ENCODE data around the gene FBXO31.
"Not testable (repeated sequence)": the region's sequence is repeated elsewhere in the genome, so short reads cannot be mapped to it uniquely, and the experiment has no call there.

FBXO31 gene

DNA sequence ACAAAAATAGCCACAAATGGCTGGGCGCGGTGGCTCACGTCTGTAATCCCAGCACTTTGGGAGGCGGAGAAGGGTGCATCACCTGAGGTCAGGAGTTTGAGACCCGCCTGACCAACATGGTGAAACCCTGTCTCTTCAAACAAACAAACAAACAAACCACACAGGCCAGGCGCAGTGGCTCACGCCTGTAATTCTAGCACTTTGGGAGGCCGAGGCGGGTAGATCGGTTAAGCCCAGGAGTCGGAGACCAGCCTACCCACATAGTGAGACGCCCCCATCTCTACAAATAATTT is 1.2 kb upstream of the FBXO31 start:
- DNase-seq = not testable (repeated sequence)

DNA sequence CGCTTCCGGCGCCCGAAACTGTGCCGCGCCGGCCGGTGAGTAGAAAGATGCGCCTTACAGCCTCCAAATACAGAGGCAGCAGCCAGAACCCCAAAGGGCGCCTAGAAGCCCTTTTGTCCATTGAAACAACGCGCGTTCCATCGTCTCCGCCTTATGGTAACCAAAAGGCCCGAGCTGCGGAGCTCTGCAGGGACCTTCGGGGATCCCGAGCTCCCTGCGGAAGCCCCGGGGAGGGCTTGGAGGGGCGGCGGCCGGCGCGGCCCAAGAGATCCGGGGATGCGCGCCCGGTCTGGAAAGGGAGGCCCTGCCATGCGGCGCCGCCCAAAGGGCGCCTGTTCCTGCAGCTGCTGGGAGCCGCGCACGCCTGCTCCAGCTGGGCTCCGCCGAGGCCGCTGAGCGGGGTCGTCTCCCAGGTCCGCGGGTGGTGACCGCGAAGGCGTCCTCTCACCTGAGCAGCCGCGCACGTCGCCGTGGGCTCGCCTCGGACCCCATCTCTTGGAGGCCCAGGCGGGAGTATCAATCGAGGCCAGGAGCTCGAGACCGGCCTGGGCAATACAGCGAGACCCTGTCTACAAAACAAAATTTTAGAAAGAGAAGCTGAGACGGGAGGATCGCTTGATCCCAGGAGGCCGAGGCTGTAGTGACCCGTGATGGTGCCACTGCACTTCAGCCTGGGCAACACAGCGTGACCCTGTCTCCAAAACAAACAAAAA is 742 bp upstream of the FBXO31 start:
- DNase-seq = no peak

GRCh38 chr16:87382023-87382785 is 1.4 kb downstream of the FBXO31 start:
- DNase-seq = no peak

DNA sequence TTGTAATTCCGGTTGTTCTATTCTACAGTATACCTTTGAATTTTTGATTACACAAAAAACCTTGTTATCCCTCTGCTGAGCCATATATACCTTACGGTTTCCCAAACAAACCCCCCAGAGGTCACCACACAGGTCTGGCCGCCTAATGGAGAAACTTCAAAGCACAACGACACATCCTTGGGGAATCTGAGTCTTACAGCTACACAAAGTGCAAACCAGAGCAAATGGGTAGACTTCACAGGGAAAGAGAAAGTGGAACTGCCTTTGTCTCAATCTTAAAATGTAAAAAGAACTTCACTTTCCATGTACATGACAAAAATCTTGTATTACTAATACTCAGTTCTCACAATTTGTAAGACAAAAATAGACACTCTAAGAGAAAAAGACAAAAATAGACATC is 2.7 kb downstream of the FBXO31 start:
- DNase-seq = no peak

GRCh38 chr16:87380403-87380802 is 3.2 kb downstream of the FBXO31 start:
- DNase-seq = no peak

- not testable (repeated sequence) for DNase-seq
These were observed 4.2 kb downstream of the FBXO31 start for GRCh38 chr16:87379312-87379752.

DNA sequence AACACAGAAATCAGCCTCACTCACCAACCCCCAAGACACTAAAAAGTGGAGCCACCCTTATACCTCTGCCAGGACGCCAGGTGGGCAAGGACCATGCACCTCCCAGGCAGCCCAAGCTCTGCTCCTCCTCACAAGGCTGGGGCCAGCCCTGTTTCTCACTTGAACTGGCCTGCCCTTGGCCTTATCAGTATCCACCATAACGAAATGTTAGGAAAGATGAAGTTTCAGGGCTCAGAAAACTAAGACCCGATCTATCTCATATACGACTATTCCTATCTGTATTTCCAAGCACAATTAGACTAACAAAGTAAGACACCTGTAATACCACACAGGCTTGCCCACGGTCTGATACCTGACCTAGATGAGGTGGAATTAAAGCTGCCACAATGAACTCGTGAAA is 6.9 kb downstream of the FBXO31 start:
- DNase-seq = no peak

DNA sequence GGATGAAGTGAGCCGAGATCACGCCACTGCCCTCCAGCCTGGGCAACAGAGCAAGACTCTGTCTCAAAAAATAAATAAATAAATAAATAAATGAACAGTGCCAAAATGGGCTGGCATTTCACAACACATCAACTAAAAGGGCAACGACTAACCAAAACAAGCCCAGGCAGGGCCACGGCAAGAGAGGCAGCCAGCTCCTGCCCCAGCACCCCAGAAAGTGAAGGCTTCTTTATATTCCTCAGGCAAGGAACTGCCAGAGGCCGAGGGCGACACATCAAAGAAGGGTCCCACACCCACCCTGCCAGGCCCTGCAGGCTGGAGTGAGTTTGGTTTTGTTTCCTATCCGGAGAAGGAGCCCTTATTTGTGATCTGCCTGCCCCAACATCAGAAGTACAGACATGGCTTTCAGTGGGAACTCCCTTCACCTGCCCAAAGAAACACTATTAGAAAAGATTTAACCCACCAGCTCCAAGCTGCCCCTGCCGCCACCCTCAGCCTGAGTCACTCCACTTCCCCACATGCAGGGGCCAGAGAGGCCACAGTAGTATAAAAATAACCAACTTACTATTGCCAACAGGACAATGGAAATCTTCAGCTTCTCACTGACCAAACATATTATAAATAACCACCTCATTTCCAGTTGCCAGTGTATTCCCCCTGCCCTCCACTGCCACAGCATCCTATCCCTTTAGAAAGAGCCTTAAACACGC is 8.0 kb downstream of the FBXO31 start:
- DNase-seq = no peak

DNA sequence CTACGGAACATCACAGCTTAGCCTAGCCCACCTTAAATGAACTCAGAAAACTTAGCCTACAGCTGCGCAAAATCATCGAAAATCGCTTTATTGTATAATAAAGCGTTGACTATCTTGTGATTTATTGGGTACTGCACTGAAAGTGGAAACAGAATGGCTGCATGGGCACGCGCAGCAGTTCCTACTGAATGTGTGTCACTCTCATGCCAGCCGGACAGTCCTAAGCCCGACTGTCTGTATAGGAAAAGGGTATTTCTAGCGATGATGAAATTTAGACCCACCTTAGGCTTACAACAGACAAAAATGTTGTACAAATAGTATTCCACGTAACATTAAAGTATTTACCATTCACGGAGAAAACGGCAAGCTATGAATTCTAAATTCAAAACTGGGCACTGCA is 9.3 kb downstream of the FBXO31 start:
- DNase-seq = no peak

DNA sequence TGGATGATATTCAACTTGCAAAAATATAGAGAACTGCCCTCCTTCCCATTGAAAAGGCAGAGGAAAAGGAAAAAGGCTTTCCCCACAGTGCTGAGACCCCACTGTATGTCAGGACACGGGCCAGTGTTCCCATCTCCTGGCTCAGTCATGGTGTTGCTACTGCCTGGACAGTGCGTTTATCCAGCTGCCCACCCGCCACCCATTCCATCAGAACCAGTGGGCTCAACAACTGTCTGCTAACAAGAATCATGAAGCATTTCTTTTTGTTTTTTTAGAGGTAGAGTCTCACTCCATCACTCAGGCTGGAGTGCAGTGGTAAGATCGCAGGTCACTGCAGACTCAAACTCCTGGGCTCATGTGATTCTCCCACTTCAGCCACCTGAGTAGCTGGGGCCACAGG is 11.3 kb downstream of the FBXO31 start:
- DNase-seq = no peak

- DNase-seq = no peak
These were observed 12.2 kb downstream of the FBXO31 start for GRCh38 chr16:87371261-87371866.

DNA sequence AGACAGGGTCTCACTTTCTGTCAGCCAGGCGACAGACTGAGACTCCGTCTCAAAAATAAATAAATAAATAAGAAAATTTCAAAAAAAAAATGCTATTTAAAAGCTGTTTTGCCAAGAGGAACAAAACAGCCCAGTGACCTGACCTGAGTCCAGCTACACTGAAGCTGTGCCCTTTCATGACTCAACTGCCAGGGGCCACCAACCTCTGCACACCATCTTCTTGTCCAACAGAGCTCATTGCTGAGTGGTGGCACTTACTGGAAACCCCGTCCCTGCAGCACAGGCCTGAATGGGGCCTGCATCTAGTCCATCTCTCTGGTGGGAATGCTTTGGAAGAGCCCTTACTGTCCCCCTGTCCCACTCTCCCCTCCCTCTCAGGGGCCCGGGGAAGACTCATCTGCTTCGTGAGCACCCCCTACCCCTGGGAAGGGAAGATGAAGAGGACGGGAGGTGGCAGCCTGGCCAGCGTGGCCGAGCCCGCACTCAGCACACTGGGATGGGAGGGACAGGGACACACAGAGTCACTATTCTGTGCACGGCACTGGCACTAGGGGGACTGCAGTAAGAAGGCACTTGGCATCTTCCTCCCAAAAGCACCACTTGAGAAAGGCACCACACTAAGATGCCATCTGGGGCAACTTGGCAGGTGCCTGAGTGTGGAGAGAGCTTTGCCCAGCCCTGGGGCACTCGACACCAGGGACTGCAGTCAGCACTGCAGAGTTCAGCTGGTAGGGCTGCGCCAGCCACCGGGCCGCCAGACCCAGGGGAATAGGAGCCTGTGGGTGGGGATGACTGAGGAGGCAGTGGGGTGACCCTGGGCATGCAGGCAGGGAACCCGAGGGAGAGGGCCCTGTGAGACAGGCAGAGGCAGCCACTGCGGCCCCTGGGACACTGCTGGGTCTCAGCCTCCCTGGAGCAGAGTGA is 13.5 kb downstream of the FBXO31 start:
- no peak for DNase-seq

DNA sequence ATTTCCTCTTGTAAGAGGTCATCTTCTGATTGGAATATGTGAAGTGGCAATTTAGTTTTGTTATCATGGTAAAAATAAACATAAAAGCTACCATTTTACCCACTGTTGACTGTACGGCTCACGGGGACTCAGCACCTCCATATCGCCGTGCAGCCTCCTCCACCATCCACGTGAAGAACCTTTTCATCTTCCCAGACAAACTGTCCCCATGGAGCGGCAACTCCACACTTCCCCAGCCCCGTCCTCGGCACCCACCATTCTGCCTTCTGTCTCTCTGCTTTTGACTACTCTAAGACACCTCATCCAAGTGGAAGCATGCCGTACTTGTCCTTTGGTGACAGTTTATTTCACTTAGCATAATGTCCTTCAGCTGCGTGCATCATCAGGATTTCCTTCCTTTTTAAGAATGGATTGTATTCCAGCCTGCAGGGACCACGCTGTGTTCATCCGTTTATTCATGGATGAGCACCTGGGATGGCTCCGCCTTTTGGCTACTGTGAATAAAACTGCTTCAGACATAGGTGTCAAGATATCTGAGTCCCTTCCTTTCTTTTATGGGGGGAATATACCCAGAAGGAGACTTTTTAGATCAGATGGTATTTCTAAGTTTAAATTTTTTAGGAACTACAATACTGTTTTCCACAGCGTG is 14.3 kb downstream of the FBXO31 start:
- no peak for DNase-seq

GRCh38 chr16:87368029-87368770 is 15.4 kb downstream of the FBXO31 start:
- DNase-seq = no peak

DNA sequence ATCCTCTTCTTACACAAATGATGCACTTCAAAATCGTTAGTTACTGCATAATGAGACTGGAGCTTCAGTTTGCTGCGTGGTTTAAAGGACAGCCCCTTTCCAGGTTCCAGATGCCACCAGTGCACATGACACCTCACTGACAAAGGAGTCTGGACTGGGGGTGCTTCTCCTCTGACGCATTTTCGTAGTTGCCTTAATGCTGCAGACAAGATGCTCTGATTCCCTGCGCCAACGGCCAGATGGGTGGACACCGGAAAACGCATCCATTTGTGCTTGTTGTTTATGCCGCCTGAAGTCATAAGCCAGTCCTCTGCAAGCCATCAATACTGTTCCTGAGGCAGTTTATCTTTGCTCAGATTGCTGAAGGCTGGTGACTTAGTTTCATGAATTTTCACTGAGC is 16.0 kb downstream of the FBXO31 start:
- DNase-seq = no peak

DNA sequence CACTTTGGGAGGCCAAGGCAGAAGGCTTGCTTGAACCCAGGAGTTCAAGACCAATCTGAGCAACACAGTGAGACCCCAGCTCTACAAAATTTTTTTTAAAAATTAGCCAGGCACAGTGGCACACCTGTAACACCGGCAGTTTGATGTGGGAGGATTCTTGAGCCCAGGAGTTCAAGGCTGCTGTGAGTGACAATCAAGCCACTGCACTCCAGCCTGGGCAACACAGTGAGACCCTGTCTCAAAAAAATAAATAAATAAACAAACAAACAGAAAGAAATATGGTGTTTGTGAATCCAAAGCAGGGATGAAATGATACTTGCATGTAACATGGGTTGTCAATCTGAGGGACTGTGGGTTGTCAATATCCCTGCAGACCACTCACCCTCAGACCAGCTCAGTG is 16.6 kb downstream of the FBXO31 start:
- no peak for DNase-seq

- no peak for DNase-seq
These were observed 17.3 kb downstream of the FBXO31 start for GRCh38 chr16:87366288-87366687.

DNA sequence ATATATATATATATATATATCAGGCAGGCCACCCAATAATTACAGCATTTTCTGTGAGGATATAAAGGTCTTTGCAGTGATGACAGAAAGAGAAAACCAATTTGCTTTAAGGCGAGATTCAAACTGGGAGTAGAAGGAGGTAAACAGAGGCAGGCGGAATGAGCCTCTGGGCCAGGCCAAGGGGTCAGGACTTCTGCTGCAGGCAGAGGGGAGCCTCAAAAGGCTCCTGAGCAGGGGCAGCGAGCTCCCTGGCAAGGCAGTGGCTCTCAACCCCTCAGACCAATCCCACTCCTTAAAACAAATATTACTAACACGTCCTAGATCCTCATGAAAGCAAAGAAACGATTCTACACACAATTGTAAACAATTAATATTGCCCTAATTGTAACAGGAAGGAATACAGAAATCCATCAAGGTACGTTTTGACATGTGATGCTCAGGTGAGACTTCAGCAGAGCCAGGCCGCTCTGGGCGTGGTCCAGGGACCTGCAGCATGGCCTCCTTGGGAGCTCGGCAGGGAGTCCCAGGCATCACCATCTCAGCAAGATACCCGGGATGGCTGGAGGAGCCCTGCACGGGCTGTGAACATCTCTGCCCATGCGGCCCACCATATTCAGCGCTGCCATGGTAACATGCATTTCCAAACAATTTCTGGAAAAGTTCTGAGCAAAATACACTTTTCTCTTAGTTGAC is 18.4 kb downstream of the FBXO31 start:
- DNase-seq = no peak

GRCh38 chr16:87363771-87364455 is 19.7 kb downstream of the FBXO31 start:
- DNase-seq = no peak
